NB4 (cell line): ENCODE data around the gene INPP5D.
A peak's percentile ranks its signal among the peaks of the same experiment; 100 is the strongest.

ENCODE experiments used
- DNase-seq: peaks from one replicate; pipeline ENCODE4 v3.0.0; 2010; ENCODE audit warnings: low read depth
- H3K4me3 ChIP-seq: one replicate; pipeline ENCODE4 v1.5.1; 2011; ENCODE audit warnings: mild to moderate bottlenecking, low read depth, low read length, moderate library complexity
- CTCF ChIP-seq: IDR thresholded peaks from one replicate; pipeline ENCODE4 v1.5.1; 2012; ENCODE audit warnings: low read depth, low read length
- MAX ChIP-seq: IDR thresholded peaks from 2 replicates; pipeline ENCODE4 v1.6.1; 2011; ENCODE audit warnings: low read depth, low read length
- MYC ChIP-seq: IDR thresholded peaks from 2 replicates; pipeline ENCODE4 v1.6.1; 2011; ENCODE audit warnings: low read depth, low read length
- POLR2A ChIP-seq: IDR thresholded peaks from 2 replicates; pipeline ENCODE4 v1.6.1; 2011; ENCODE audit warnings: mild to moderate bottlenecking; ENCODE audit not compliant: insufficient read length; ENCODE audit errors: extremely low read depth

The INPP5D gene

GRCh38 chr2:233165543-233165894 lies 105.4 kb downstream of the INPP5D start:
- no peak for DNase-seq
- peak overlapping the region; percentile 18 for H3K4me3 ChIP-seq
- TF ChIP-seq CTCF (no peak), POLR2A (no peak), MYC (no peak), MAX (no peak)

- peak; percentile 100 for DNase-seq
- H3K4me3 ChIP-seq: peak overlapping the region; percentile 22
- TF ChIP-seq POLR2A: no peak
- no peak for TF ChIP-seq CTCF
- TF ChIP-seq MYC: no peak; the same call in none of the 2 replicates
- TF ChIP-seq MAX: peak; percentile 92
Observed at GRCh38 chr2:233165895-233166661, 105.9 kb downstream of the INPP5D start.

- no peak for DNase-seq
- no peak overlapping the region for H3K4me3 ChIP-seq
- TF ChIP-seq MYC (no peak), CTCF (no peak), MAX (no peak), POLR2A (no peak)
Observed at GRCh38 chr2:233168445-233168844, 108.3 kb downstream of the INPP5D start.

- TF ChIP-seq MYC: no peak
- no peak for DNase-seq
- no peak overlapping the region for H3K4me3 ChIP-seq
Observed at GRCh38 chr2:233168919-233169318, 108.8 kb downstream of the INPP5D start.

GRCh38 chr2:233171344-233171743 lies 111.2 kb downstream of the INPP5D start:
- DNase-seq: no peak
- TF ChIP-seq MYC (no peak), POLR2A (no peak), MAX (no peak), CTCF (no peak)
- no peak overlapping the region for H3K4me3 ChIP-seq

- no peak overlapping the region for H3K4me3 ChIP-seq
- no peak for DNase-seq
- TF ChIP-seq POLR2A: no peak
- TF ChIP-seq MAX: no peak
- no peak for TF ChIP-seq MYC
- no peak for TF ChIP-seq CTCF
Observed at GRCh38 chr2:233173115-233173514, 113.0 kb downstream of the INPP5D start.
